K562 (cell line): Measurements from ENCODE around the gene EPHX1. TPM values are rescaled to one million over a fixed set of nuclear protein-coding genes. Genes with fewer than 3 reads are reported as not detected.
"Not testable (repeated sequence)": the region's sequence is repeated elsewhere in the genome, so short reads cannot be mapped to it uniquely, and the experiment has no call there.

Experiments used
- ATAC-seq: fragments of 200-7000 bp; cut with Tn5 transposase; 3 replicates; pipeline ENCODE4 v1.9.1; 2020; ENCODE audit warnings: moderate library complexity
- BruUV-seq: library from RNA; stranded (reverse); fragments of 400-500 nt; replicated peaks from 2 replicates; lab custom pipeline; 2021; lab: Mats Ljungman, UMichigan
- CTCF ChIA-PET: fragments of 300-600 bp; formaldehyde crosslinking; extraction: SDS; loops from one replicate; lab custom pipeline; 2021; ENCODE audit warnings: low intra/inter-chr PET ratio; lab: Yijun Ruan, JAX
- POLR2A ChIA-PET: fragments of 300-600, 350-650 bp; sonication (Branson Sonifier 250); formaldehyde crosslinking; extraction: SDS; loops from one replicate; lab custom pipeline; 2021; ENCODE audit warnings: antibody characterized with exemption, inconsistent platforms; lab: Yijun Ruan, JAX
- DNase-seq, 4 experiments: peaks; one replicate each; pipeline versions ENCODE4 v3.0.0 to v3.0.0-alpha.2; 2011 to 2018; ENCODE audit warnings: low spot score in 3 of 4, mixed read lengths in 3 of 4; ENCODE audit errors: extremely low read depth in 1 of 4
- FAIRE-seq: peaks from 2 replicates; lab custom pipeline; 2011; peaks lifted over from hg19 to GRCh38; lab: Jason Lieb, UNC
- H2AFZ ChIP-seq: 2 replicates; pipeline ENCODE4 v1.6.0; 2011; ENCODE audit warnings: low read depth, low read length, control low read depth, inconsistent platforms
- H3K27ac ChIP-seq: fragments of 200-600 bp; 3 replicates; pipeline ENCODE4 v1.8.0; 2011; ENCODE audit warnings: low read depth, mild to moderate bottlenecking, control low read depth, inconsistent platforms, low read length, moderate library complexity, mixed read lengths; ENCODE audit errors: extremely low read depth
- H3K27me3 ChIP-seq, 2 experiments: fragments of 300-600 bp in 1 of 2; 2 replicates in 1 of 2; 3 replicates in 1 of 2; pipeline versions ENCODE4 v1.6.0 to v1.8.0; 2011; ENCODE audit warnings: inconsistent platforms in 2 of 2, low read length in 2 of 2, mild to moderate bottlenecking in 1 of 2, mixed read lengths in 1 of 2, moderate library complexity in 1 of 2; ENCODE audit not compliant: control insufficient read depth in 2 of 2, insufficient read depth in 2 of 2
- H3K36me3 ChIP-seq: fragments of 300-600 bp; 3 replicates; pipeline ENCODE4 v1.8.0; 2011; ENCODE audit warnings: mild to moderate bottlenecking, low read length, inconsistent platforms; ENCODE audit not compliant: control insufficient read depth, insufficient read depth
- H3K4me1 ChIP-seq, 2 experiments: fragments of 200-600 bp in 1 of 2; replicated peaks in 1 of 2; 2 replicates in 1 of 2; 3 replicates in 1 of 2; pipeline versions ENCODE4 v1.5.1 to v1.8.0; 2011; ENCODE audit warnings: inconsistent platforms in 2 of 2, low read length in 2 of 2, mild to moderate bottlenecking in 1 of 2, mixed read lengths in 1 of 2, moderate library complexity in 1 of 2; ENCODE audit not compliant: control insufficient read depth in 2 of 2, insufficient read depth in 2 of 2
- H3K4me2 ChIP-seq: 2 replicates; pipeline ENCODE4 v1.6.1; 2011; ENCODE audit warnings: low read length, control low read depth, inconsistent platforms, mixed read lengths; ENCODE audit not compliant: insufficient read depth
- H3K4me3 ChIP-seq: fragments of 200-600 bp; sonication (generic), shearing (Covaris generic); 2 replicates; pipeline ENCODE4 v1.5.1; 2016; ENCODE audit warnings: control low read depth, inconsistent platforms
- H3K79me2 ChIP-seq: fragments of 200-600 bp; 3 replicates; pipeline ENCODE4 v1.8.0; 2011; ENCODE audit warnings: low read length, inconsistent platforms; ENCODE audit not compliant: control insufficient read depth, insufficient read depth
- H3K9ac ChIP-seq, 2 experiments: 2 replicates each; pipeline versions ENCODE4 v1.6.0 to v1.6.1; 2011; ENCODE audit warnings: low read depth in 2 of 2, low read length in 2 of 2, control low read depth in 1 of 2, inconsistent platforms in 1 of 2, mild to moderate bottlenecking in 1 of 2, mixed read lengths in 1 of 2; ENCODE audit not compliant: insufficient read depth in 1 of 2
- H3K9me1 ChIP-seq: one replicate; pipeline ENCODE4 v1.6.0; 2011; ENCODE audit warnings: inconsistent platforms, mild to moderate bottlenecking, low read length, moderate library complexity; ENCODE audit not compliant: control insufficient read depth, insufficient read depth
- H3K9me3 ChIP-seq: replicated peaks from 2 replicates; pipeline ENCODE4 v1.5.1; 2011; ENCODE audit warnings: low read depth, low read length, inconsistent platforms; ENCODE audit not compliant: control insufficient read depth, insufficient read depth
- H4K20me1 ChIP-seq: replicated peaks from 2 replicates; pipeline ENCODE4 v1.6.1; 2011; ENCODE audit warnings: low read length, inconsistent platforms, mixed read lengths; ENCODE audit not compliant: control insufficient read depth, insufficient read depth
- NFIC ChIP-seq: fragments of 450-650 bp; IDR thresholded peaks from 2 replicates; pipeline ENCODE4 v1.6.1; 2017; ENCODE audit warnings: mild to moderate bottlenecking, inconsistent platforms
- RREB1 ChIP-seq: fragments of 250-450 bp; sonication (Bioruptor Pico); IDR thresholded peaks from 2 replicates; pipeline ENCODE4 v1.4.0; 2020
- WGBS: fragments of 100-300 bp; shearing (Covaris generic); methylation state at CpG from one replicate; pipeline ENCODE4 v1.1.6; 2016; ENCODE audit warnings: low coverage, mixed read lengths; ENCODE audit not compliant: insufficient coverage; ENCODE audit errors: missing lambda C conversion rate; 5-methylcytosine and 5-hydroxymethylcytosine counted together
- in situ Hi-C: fragments of 300-500 bp; cut with MboI; formaldehyde crosslinking; loops from 4 replicates; pipeline ENCODE4 v1.15.0; 2018; ENCODE audit warnings: inconsistent platforms, mixed read lengths
- intact Hi-C: fragments of 100-400 bp; cut with micrococcal nuclease; formaldehyde crosslinking; loops from 2 replicates; pipeline ENCODE4 v1.14.2; 2022
- polyA plus RNA-seq, 8 experiments: library from polyadenylated mRNA; depleted of rRNA in 4 of 8; stranded (reverse) in 5 of 8; unstranded in 3 of 8; fragments of >200 nt; fragmentation: Nextera tagmentation in 2 of 8; fragmentation: Illumina TruSeq in 1 of 8; extraction: Ambion mirVana in 2 of 8; extraction: Trizol in 1 of 8; gene quantifications; 2 replicates each; pipeline versions ENCODE4 v1.2.1 to v1.2.3, GENCODE V29; 2011 to 2014; ENCODE audit warnings: inconsistent platforms in 1 of 8, missing spikeins in 1 of 8
- total RNA-seq, 7 experiments: library from RNA; depleted of rRNA in 6 of 7; stranded (reverse); fragments of >200 nt in 6 of 7; fragmentation: Illumina TruSeq in 2 of 7; extraction: Trizol in 2 of 7; gene quantifications; 2 replicates each; pipeline versions ENCODE4 v1.2.1 to v1.2.3, GENCODE V29; 2011 to 2021; ENCODE audit warnings: low replicate concordance in 1 of 7

Gene EPHX1
- total and polyA plus RNA-seq, 9 of the 15 experiments (the other 6 are each of a cell fraction or from before 2014, with no cell fraction given) = 0.21 to 27.0 (median 6.7) TPM

GRCh38 chr1:225814381-225814780 lies 4.5 kb downstream of the EPHX1 start:
- H3K4me1 ChIP-seq = peaks cover 33 to 45% of the 10 kb centered on the region in 2 experiments
- no peak overlapping the region for H3K4me2 ChIP-seq
- H3K79me2 ChIP-seq = no peaks in the 10 kb centered on the region
- ChIA-PET CTCF (no interaction called here), POLR2A (interaction anchor here (0.7 to 1.9 kb wide), 9 partner anchors 8 to 167 kb away, joined by 3 to 19 read pairs (median 5); partner anchors contain the start of gene SRP9)
- in situ Hi-C loops (no loop called here), intact Hi-C loops (loop anchor here (5.0 kb wide), 1 partner anchor 248 kb away; the partner anchor contains the start of gene H3-3A)
- no peak for DNase-seq
- ATAC-seq = no peak
- no peaks in the 10 kb centered on the region for H3K36me3 ChIP-seq
- no peak overlapping the region for H2AFZ ChIP-seq
- H3K4me3 ChIP-seq = no peak overlapping the region
- TF ChIP-seq RREB1 (CRISPR knock-in tag) (no peak), NFIC (0 out of 2 replicates have a peak, but pooled peaks have one; percentile 30)
- no TSS peak for BruUV-seq
- no peaks in the 10 kb centered on the region for H3K9me3 ChIP-seq
- 55% methylated on average over 7 of the region's 7 CpGs for WGBS
- H4K20me1 ChIP-seq = no peaks in the 10 kb centered on the region; the same call in 1 of the 2 replicates
- H3K27me3 ChIP-seq = no peaks in the 10 kb centered on the region
- no peak for FAIRE-seq
- H3K9ac ChIP-seq = peak overlapping the region in 1 of 2 experiments; percentile 56; a peak in 2 of 4 replicates
- H3K27ac ChIP-seq = no peak overlapping the region
- no peaks in the 10 kb centered on the region for H3K9me1 ChIP-seq

- H3K27me3 ChIP-seq, H3K36me3 ChIP-seq, H3K9me1 ChIP-seq, H3K27ac ChIP-seq, POLR2A ChIA-PET, CTCF ChIA-PET, H3K4me2 ChIP-seq, H4K20me1 ChIP-seq, H3K79me2 ChIP-seq, FAIRE-seq, H3K9ac ChIP-seq, intact Hi-C loops, ATAC-seq, DNase-seq, H3K4me3 ChIP-seq, H2AFZ ChIP-seq, BruUV-seq, H3K9me3 ChIP-seq, in situ Hi-C loops: not testable (repeated sequence)
- 40% methylated on average over 1 of the region's 7 CpGs for WGBS
- peaks cover 33 to 38% of the 10 kb centered on the region in 2 experiments for H3K4me1 ChIP-seq
Measured at GRCh38 chr1:225815090-225815489, 5.2 kb downstream of the EPHX1 start.
